ENCODE data around the gene NBAS. TPM values are rescaled to one million over a fixed set of nuclear protein-coding genes. Genes with fewer than 3 reads are reported as not detected.

Gene NBAS
- total and polyA plus RNA-seq, 10 of the 15 experiments (the other 5 are each of a cell fraction or from before 2014, with no cell fraction given) = 4.3 to 32.7 (median 20.8) TPM

- H2AFZ ChIP-seq (ENCODE audit: control insufficient read depth, low read depth, low read length) = no peak overlapping the region
- H3K4me2 ChIP-seq (ENCODE audit: control insufficient read depth, insufficient read depth) = no peak overlapping the region
- no peaks in the 10 kb centered on the region for H4K20me1 ChIP-seq (ENCODE audit: control insufficient read depth, insufficient read depth)
- H3K36me3 ChIP-seq (ENCODE audit: control insufficient read depth in 2 of 2, insufficient read depth in 2 of 2, low read length in 1 of 2) = no peaks in the 10 kb centered on the region
- FAIRE-seq (no peak), ATAC-seq (no peak), DNase-seq (ENCODE audit: low read depth, low spot score) (no peak)
- 64% methylated on average over 2 of the region's 2 CpGs for WGBS (ENCODE audit: insufficient coverage, insufficient replicate concordance, low lambda C conversion rate, missing lambda C conversion rate)
- no peak for TF ChIP-seq ZNF207 (IDR thresholded peaks at IDR 0.05; ENCODE audit: borderline replicate concordance)
- ChIA-PET SMC1A (ENCODE audit: uncharacterized antibody, unreplicated experiment) (no interaction called here), RAD21 (ENCODE audit: unreplicated experiment) (no interaction called here), CTCF (no interaction called here), POLR2A (no interaction called here)
- no peaks in the 10 kb centered on the region for H3K27me3 ChIP-seq (replicated peaks in 1 of 2; ENCODE audit: control insufficient read depth in 2 of 2, insufficient read depth in 2 of 2, low read length in 1 of 2)
- H3K79me2 ChIP-seq (ENCODE audit: control insufficient read depth, insufficient read depth, low read length) = no peaks in the 10 kb centered on the region
- no TSS peak for BruUV-seq (replicated peaks)
- no peak overlapping the region for H3K4me3 ChIP-seq
- in situ Hi-C loops (cut with MboI) (loop anchor here (5.0 kb wide), 1 partner anchor 678 kb away; no protein-coding TSS in a partner anchor), intact Hi-C loops (cut with micrococcal nuclease; ENCODE audit: unreplicated experiment) (no loop called here)
- peaks cover 2% of the 10 kb centered on the region; the same call in 1 of the 2 replicates for H3K4me1 ChIP-seq (ENCODE audit: control insufficient read depth, insufficient read depth, low read length)
- H3K9ac ChIP-seq (ENCODE audit: control insufficient read depth, insufficient read depth, low read length) = no peak overlapping the region
- H3K9me3 ChIP-seq (replicated peaks; ENCODE audit: control insufficient read depth, insufficient read depth, low read length) = no peaks in the 10 kb centered on the region
- no peak overlapping the region for H3K27ac ChIP-seq (ENCODE audit: control insufficient read depth, insufficient read depth)
Observed at GRCh38 chr2:15580451-15580850, 19.3 kb upstream of the NBAS start.

GRCh38 chr2:15579641-15580040, 18.5 kb upstream of the NBAS start:
- 0 out of 2 replicates have a peak, but pooled peaks have one; percentile 23 for TF ChIP-seq FOXK2 (IDR thresholded peaks at IDR 0.05)
- no peak for TF ChIP-seq NR2C2 (IDR thresholded peaks at IDR 0.05; ENCODE audit: borderline replicate concordance, control insufficient read depth, insufficient read length, low read depth)
- WGBS (ENCODE audit: insufficient coverage, insufficient replicate concordance, low lambda C conversion rate, missing lambda C conversion rate) = 0% methylated on average over 1 of the region's 1 CpG
- Histone ChIP-seq H2AFZ (ENCODE audit: control insufficient read depth, low read depth, low read length) (no peak overlapping the region), H3K4me2 (ENCODE audit: control insufficient read depth, insufficient read depth) (no peak overlapping the region), H3K9ac (ENCODE audit: control insufficient read depth, insufficient read depth, low read length) (no peak overlapping the region), H3K4me3 (no peak overlapping the region), H3K4me1 (ENCODE audit: control insufficient read depth, insufficient read depth, low read length) (peaks cover 3% of the 10 kb centered on the region; the same call in 1 of the 2 replicates), H3K9me3 (replicated peaks; ENCODE audit: control insufficient read depth, insufficient read depth, low read length) (no peaks in the 10 kb centered on the region), H3K36me3 (ENCODE audit: control insufficient read depth in 2 of 2, insufficient read depth in 2 of 2, low read length in 1 of 2) (no peaks in the 10 kb centered on the region), H3K27me3 (replicated peaks in 1 of 2; ENCODE audit: control insufficient read depth in 2 of 2, insufficient read depth in 2 of 2, low read length in 1 of 2) (no peaks in the 10 kb centered on the region), H3K27ac (ENCODE audit: control insufficient read depth, insufficient read depth) (no peak overlapping the region), H4K20me1 (ENCODE audit: control insufficient read depth, insufficient read depth) (no peaks in the 10 kb centered on the region), H3K79me2 (ENCODE audit: control insufficient read depth, insufficient read depth, low read length) (no peaks in the 10 kb centered on the region)
- DNase-seq (ENCODE audit: low read depth, low spot score) (no peak), ATAC-seq (no peak), FAIRE-seq (no peak)
- in situ Hi-C loops (cut with MboI) = loop anchor here (5.0 kb wide), 1 partner anchor 677 kb away; no protein-coding TSS in a partner anchor
- ChIA-PET SMC1A (ENCODE audit: uncharacterized antibody, unreplicated experiment) (no interaction called here), CTCF (interaction anchor here (0.6 kb wide), 1 partner anchor 562 kb away, joined by 3 read pairs; no protein-coding TSS in a partner anchor), RAD21 (ENCODE audit: unreplicated experiment) (no interaction called here), POLR2A (no interaction called here)
- BruUV-seq (replicated peaks) = no TSS peak
- intact Hi-C loops (cut with micrococcal nuclease; ENCODE audit: unreplicated experiment) = loop anchor here (5.0 to 10.0 kb wide), 2 partner anchors 425 to 677 kb away; no protein-coding TSS in a partner anchor

Measured in GM12878 (cell line).